ENCODE results near the gene SMIM26.

The SMIM26 gene

DNA sequence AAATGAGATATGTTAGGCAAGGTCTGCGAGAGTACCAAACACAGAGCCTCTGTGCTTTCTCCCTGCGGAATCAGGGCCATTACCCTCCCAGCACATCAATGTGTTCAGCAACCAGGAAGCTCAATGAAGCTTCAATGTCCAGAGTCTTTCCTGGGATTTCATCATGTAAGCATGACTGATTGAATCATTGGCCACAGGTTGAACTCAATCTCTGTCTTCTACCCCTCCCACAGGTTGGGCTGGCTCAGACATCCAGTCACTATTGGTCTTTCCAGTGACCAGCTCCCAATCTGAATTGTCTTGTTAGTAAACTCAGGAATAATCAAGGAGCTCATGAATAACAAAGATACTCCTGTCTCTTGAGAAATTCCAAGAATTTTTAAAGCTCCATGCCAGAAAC, 17.9 kb downstream of the SMIM26 start:
- DNase-seq: no peak

DNA sequence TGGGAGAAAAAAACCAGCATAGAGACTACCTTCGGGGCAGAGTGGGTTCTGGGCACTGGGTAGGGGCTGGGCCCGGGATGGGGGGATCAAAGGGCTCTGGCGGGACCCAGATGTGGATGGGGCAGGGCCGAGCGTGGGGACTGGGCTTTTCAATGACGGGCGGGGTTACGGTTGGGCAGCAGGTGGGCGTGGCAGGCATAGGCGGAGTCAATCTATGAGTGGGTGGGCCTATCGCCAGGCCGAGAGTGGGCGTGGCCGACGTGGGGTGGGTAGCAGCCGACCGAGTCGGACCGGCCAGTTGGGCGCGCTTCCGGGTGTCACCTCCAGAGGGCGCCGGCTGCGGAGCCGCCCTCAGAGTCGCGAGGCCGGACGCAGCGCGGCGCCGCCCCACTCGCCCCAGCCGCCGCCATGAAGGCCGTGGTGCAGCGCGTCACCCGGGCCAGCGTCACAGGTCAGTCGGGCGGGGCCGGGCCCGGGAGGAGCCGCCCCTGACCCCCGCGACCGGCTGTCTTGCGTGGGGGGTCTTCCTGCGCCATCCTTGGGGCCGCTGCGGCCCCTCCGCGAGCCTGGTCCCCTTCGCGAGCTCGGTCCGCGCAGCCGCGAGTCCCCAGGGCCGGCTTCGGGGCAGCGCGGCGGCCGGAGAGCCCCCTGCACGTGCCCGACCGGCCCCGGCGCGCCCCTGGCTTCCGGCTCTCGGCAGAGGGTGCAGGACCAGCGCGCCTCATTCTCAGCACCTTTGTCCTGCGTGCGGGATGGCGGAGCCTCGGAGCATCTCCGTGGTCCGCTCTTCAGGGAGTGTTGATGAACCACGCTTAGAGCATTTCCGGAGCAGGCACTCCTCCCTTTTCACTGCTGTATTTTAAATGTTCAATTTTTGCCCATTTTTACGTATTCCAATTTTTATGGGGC, 20.7 kb downstream of the SMIM26 start, which contains the start of gene DTD1:
Gene DTD1 (plus strand): TSS at position 390 of the 909 bp plus-strand sequence. CDS start 19 bp downstream, at position 409.
- DNase-seq: peak; percentile 79

DNA sequence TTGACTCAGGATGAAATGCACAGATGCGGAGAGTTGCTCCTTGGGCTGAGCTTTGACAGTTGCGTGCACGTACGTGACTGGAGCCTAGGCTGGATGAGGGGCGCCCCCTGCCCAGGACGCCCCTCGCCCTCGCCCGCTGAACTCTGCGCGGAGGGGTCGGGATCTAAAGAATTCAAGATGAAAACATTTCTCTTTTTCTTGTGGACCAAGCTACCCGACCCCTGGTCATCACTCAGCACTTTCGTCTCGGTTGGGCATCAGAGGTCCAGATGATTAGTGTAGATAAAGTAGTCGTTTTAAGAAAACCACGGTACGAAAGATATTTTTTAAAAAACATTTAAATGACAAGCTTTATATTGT, 21.3 kb downstream of the SMIM26 start:
- no peak for DNase-seq

DNA sequence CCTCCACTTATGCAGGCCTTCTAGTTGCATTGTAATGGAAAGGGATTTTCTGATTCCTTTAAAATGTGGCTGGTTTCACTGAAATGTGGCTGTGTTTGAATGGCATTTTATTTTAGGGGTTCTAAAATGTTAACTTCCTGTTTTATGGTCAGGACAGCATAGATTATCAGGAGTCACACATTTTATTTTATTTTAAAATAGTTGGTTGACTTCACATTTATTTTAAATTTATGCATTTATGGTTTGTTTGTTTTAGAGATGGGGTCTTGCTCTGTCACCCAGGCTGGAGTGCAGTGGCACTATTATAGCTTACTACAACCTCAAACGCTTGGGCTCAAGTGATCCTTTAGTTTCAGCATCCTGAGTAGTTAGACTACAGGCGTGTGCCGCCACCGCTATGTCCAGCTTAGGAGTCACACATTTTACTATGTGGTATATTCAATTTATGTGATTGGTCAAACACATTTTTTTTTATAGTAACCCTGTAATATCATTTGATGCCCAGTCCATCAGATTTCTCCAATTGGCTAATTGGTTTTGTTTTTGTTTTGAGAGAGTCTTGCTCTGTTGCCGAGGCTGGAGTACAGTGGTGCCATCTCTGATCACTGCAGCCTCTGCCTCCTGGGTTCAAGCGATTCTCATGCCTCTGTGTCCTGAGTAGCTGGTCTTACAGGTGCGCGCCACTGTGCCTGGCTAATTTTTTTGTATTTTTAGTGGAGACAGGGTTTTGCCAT, 22.9 kb downstream of the SMIM26 start:
- DNase-seq: no peak

DNA sequence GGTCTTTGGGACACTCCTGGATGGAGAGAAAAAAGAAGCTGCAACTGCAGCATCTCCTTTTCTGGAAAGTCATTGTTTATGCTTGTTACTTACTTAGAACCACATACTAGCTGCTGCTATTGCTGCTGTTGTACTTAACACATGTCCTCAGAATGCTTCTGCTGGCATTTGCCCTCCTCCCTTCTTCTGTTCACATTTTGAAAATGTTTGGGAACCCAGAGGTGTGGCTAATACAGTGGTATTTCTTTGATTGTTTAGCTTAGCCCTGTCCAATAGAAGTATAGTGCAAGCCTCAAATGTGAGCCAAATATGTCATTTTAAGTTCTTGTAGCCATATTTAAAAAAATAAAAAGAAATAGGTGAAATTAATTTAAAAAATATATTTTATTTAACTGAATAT, 29.0 kb downstream of the SMIM26 start:
- no peak for DNase-seq

DNA sequence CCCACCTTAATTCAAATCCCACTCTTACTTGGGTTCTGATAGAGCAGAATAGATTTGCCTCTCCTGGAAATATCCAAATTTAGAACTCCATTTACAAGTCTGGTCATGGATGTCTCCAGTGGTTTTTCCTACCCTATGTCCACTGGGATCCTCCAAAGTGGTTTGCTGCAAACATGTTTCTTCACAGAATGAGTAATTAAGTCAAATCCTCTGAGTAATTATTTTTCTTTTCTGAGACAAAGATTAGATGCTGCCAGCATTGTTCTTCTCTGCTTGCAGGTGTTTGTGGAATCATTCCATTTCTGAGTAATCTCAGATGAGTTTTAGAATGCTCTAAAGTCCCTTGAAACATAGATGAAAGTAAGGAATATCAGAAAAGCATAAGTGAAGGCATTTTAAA, 42.5 kb downstream of the SMIM26 start:
- no peak for DNase-seq

DNA sequence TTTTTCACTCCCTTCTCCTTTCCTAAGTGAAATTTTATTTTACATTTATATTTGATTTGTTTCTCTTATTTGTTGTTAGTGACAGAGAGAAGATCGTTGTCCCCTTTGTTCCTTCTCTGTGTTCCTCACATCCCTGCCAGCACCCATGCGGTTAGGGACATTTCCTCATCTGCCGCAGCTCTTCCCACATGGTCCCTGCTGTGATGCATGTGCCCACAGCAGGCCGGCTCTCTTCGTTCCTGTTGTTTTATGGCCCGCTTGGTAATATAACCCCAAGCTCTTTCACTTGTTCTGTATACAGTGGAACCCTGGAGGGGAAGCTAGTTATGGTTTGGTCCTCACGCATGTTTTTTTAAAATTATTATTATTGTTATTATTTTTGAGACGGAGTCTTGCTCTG, 44.3 kb downstream of the SMIM26 start:
- DNase-seq: no peak

DNA sequence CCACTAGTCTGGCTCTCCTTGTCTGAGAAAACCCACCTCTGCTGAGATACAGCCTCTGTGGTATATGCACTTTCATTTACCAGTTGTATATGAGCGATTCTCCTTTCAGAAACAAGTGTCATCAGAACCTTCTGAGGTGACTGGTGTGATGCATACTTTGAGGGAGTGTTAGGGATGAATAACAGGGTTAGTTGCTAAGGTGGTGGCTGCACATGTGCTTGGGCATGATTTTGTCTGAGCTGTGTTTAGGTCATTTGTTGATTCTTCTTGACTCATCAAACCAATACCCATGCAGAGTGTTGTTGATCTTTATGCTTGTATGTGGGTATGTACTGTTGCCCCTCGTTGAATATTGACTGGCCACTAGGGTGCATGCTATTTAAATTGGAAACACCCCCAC, 46.3 kb downstream of the SMIM26 start:
- no peak for DNase-seq

DNA sequence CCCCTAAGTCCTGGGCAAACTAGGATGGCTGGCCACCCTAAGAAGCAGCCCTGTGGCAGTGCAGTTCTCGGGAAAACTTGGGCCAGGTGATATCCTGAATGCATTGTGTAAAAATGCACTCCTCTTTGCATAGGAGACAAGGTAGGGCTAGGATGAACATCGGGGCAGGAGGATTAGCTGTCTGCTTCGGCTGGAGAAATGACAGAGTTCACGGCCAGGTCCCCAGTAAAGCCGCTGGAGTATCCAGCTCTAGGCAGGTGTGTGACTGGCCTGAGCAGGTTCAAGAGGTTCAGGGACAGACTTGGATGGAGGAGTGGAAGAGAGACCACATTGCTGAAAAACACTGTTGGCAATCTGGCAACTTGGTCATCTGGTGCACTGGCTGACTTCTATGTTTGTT, 47.0 kb downstream of the SMIM26 start:
- DNase-seq: no peak

DNA sequence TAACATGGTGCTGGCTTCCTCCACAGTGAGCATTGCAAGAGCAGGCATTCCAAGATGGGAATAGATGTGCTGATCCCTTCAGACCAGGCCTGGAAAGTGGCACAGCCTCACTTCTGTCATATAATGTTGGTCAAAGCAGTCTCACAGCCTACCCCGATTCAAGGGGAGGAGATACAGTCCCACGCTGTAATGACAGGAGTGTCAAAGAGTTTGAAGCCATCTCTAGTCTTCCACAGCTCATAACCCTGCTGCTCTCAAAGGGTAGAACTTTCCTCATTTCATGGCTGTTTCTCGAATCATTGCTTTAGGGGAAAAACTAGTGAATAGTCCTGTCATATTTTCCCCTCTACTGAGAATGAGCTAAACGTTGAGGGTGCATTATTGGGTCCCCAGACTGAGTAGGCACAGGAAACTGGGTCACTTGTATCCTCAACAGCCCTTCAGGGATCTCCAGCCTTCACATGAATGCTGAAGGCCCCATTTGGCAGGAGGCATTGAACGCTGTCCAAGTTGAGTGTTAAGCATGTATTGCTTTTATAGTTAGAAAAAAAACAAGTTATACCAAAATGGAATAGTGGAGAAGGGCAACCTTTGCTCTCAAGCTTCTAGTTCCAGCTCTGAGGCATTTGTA, 47.9 kb downstream of the SMIM26 start:
- no peak for DNase-seq
